ENCODE measurements around the gene SPG7. TPM values are rescaled to one million over a fixed set of nuclear protein-coding genes. Genes with fewer than 3 reads are reported as not detected.
A peak's percentile ranks its signal among the peaks of the same experiment; 100 is the strongest.

The SPG7 gene
- polyA plus RNA-seq, 2 of the 4 experiments (the other 2 are of a cell fraction): 53.2 to 73.2 TPM

GRCh38 chr16:89506113-89506504 lies 2.1 kb upstream of the SPG7 start:
- peak overlapping the region; percentile 92 for H3K4me2 ChIP-seq
- ATAC-seq (no peak), DNase-seq (ENCODE audit: low read depth in 1 of 2, low spot score in 1 of 2) (no peak), FAIRE-seq (no peak)
- TF ChIP-seq CTCF (IDR thresholded peaks at IDR 0.05) (no peak), RNF2 (IDR thresholded peaks at IDR 0.05; ENCODE audit: borderline replicate concordance, low read depth) (no peak), BCL3 (IDR thresholded peaks at IDR 0.05) (no peak), RFX5 (IDR thresholded peaks at IDR 0.05) (no peak), SMC3 (IDR thresholded peaks at IDR 0.05) (no peak), ELK1 (IDR thresholded peaks at IDR 0.05; ENCODE audit: low read depth, low read length) (no peak)
- CTCF ChIA-PET: no interaction called here
- peaks cover 60% of the 10 kb centered on the region for H3K4me1 ChIP-seq
- 89% methylated on average over 4 of the region's 4 CpGs for WGBS (ENCODE audit: missing lambda C conversion rate)
- H3K27ac ChIP-seq: peak overlapping the region; percentile 93 to 94
- no peaks in the 10 kb centered on the region for H3K9me3 ChIP-seq
- POLR2A ChIA-PET: no interaction called here
- H3K4me3 ChIP-seq: peak overlapping the region; percentile 27; the same call in 2 of the 3 replicates

GRCh38 chr16:89506791-89507191 lies 1.4 kb upstream of the SPG7 start:
- DNase-seq (ENCODE audit: low read depth in 1 of 2, low spot score in 1 of 2) (no peak), ATAC-seq (no peak), FAIRE-seq (no peak)
- peak overlapping the region; percentile 95 to 98 for H3K27ac ChIP-seq
- H3K4me3 ChIP-seq: peak overlapping the region; percentile 81
- no peaks in the 10 kb centered on the region for H3K9me3 ChIP-seq
- peaks cover 56% of the 10 kb centered on the region for H3K4me1 ChIP-seq
- WGBS (ENCODE audit: missing lambda C conversion rate): 85% methylated on average over 15 of the region's 15 CpGs
- H3K4me2 ChIP-seq: peak overlapping the region; percentile 92
- TF ChIP-seq KDM5A (IDR thresholded peaks at IDR 0.05) (no peak), BCL3 (IDR thresholded peaks at IDR 0.05) (no peak), PBX3 (IDR thresholded peaks at IDR 0.05) (no peak), NR3C1 (IDR thresholded peaks at IDR 0.05) (no peak), ZNF302 (CRISPR knock-in tag; IDR thresholded peaks at IDR 0.05) (no peak), PHF8 (IDR thresholded peaks at IDR 0.05; ENCODE audit: borderline replicate concordance, low read depth) (no peak), MAFK (IDR thresholded peaks at IDR 0.05; ENCODE audit: partially characterized antibody) (no peak), ZFP36 (IDR thresholded peaks at IDR 0.05; ENCODE audit: borderline replicate concordance, partially characterized antibody) (no peak), RNF2 (IDR thresholded peaks at IDR 0.05; ENCODE audit: borderline replicate concordance, low read depth) (no peak), RARB (CRISPR knock-in tag; IDR thresholded peaks at IDR 0.05) (no peak), HOXB5 (CRISPR knock-in tag; IDR thresholded peaks at IDR 0.05) (no peak)
- ChIA-PET CTCF (interaction anchor here (0.8 to 2.3 kb wide), 2 partner anchors 8 to 10 kb away, joined by 3 to 6 read pairs; no protein-coding TSS in a partner anchor), POLR2A (no interaction called here)
